DMS 273 treated with DMSO at 0.1 percent for 48 hours (cell line): ENCODE results near the gene TNNI2.
"Not testable (repeated sequence)": the region's sequence is repeated elsewhere in the genome, so short reads cannot be mapped to it uniquely, and the experiment has no call there.

ENCODE experiments used
- DNase-seq: peaks from one replicate; lab custom pipeline; 2025; lab: John Stamatoyannopoulos, UW

The TNNI2 gene

GRCh38 chr11:1875093-1875850 lies 36.5 kb downstream of the TNNI2 start:
- no peak for DNase-seq

GRCh38 chr11:1875851-1876301 lies 37.1 kb downstream of the TNNI2 start:
- DNase-seq: not testable (repeated sequence)

- no peak for DNase-seq
These were observed 37.7 kb downstream of the TNNI2 start for GRCh38 chr11:1876361-1877063.

GRCh38 chr11:1877211-1878136 lies 38.7 kb downstream of the TNNI2 start:
- no peak for DNase-seq

- DNase-seq: no peak
These were observed 39.6 kb downstream of the TNNI2 start for GRCh38 chr11:1878137-1879031.

- no peak for DNase-seq
These were observed 40.7 kb downstream of the TNNI2 start for GRCh38 chr11:1879342-1879940.

- no peak for DNase-seq
These were observed 41.4 kb downstream of the TNNI2 start for GRCh38 chr11:1879941-1880720.

GRCh38 chr11:1880746-1881441 lies 42.1 kb downstream of the TNNI2 start:
- no peak for DNase-seq

- DNase-seq: no peak
These were observed 42.9 kb downstream of the TNNI2 start for GRCh38 chr11:1881442-1882264.

GRCh38 chr11:1882265-1883238 lies 43.8 kb downstream of the TNNI2 start:
- no peak for DNase-seq

GRCh38 chr11:1883346-1884302 lies 44.8 kb downstream of the TNNI2 start:
- no peak for DNase-seq

- DNase-seq: no peak
These were observed 45.5 kb downstream of the TNNI2 start for GRCh38 chr11:1884303-1884700.

GRCh38 chr11:1886551-1886950 lies 47.8 kb downstream of the TNNI2 start:
- DNase-seq: not testable (repeated sequence)

- DNase-seq: no peak
These were observed 48.9 kb downstream of the TNNI2 start for GRCh38 chr11:1887451-1888346.

GRCh38 chr11:1888347-1888753 lies 49.6 kb downstream of the TNNI2 start:
- no peak for DNase-seq
